Measurements from ENCODE around the gene SLCO4C1.
A peak's percentile ranks its signal among the peaks of the same experiment; 100 is the strongest.

The SLCO4C1 gene

DNA sequence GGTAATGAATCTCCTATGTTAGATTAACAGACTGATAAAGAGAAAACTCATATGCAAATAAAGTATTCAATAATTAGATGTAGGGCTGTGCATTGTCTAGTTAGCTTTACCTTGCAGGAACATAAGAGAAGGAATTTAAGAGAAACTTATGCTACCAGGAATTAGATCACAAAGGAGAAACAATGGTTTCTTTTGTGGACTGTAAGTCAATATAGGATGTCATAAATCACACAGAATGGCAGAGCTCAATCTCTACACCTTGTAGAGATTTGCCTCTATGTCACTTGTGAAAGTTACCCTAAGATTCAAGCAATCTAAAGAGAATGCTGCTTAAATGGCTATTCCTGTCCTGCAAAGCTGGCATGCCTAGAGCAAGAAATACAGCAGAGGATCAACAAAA lies 26.0 kb downstream of the SLCO4C1 start:
- peak in 1 of 2 experiments; percentile 0 for DNase-seq

DNA sequence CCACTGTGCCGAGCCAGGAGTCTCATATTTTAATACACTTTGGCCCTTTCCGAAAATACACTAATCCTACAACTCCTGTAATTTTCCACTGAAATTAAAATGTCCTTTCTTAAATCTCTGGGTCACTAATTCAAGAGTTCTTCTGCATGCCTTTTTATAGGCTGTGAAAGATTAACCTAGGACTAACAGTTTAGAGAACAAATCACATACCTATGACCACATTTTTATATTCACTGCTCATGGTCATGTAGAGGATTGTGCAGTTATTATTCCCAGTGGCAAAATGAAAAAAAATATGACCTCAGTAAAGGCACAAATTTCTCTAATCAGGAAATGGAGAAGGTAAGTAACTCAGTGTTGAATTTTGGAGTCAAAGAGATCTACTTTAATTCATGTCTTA lies 33.4 kb downstream of the SLCO4C1 start:
- no peak for DNase-seq

DNA sequence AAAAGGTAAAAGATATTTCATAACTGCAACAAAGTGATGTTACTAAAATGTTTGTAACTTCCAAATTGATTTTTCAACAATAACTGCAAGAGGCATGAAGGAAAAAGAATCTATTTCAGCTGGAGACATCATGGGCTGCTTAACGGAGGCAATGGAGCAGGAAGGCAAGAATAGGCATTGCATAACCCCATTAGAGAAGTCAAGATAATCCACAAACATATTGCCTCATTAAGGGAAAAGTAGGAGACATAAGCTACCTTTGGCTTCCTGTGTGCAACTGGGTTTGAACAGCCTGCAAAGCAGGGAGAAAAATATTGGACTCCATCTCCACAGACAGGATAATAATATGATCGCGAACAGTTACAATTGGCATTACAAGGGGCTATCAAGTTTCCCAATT lies 46.7 kb downstream of the SLCO4C1 start:
- no peak for DNase-seq

DNA sequence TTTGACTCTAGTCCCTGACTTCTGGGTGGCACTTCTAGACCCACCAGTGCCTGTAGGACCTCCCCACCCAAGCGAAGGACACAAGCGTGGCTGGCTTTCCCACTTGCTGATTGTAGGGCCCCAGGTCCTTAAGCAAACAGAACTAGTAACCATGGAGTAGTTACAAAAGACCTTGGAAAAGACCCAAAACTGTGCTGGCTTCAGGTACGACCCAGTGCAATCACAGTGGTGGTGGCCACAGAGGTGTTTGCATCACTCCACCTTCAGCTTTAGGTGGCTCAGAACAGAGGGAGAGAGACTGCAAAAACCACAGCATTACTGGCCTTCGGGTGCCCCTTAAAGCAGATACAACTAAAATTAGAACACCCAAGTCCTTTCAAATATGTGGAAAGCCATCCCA lies 52.9 kb downstream of the SLCO4C1 start:
- DNase-seq, result no peak

DNA sequence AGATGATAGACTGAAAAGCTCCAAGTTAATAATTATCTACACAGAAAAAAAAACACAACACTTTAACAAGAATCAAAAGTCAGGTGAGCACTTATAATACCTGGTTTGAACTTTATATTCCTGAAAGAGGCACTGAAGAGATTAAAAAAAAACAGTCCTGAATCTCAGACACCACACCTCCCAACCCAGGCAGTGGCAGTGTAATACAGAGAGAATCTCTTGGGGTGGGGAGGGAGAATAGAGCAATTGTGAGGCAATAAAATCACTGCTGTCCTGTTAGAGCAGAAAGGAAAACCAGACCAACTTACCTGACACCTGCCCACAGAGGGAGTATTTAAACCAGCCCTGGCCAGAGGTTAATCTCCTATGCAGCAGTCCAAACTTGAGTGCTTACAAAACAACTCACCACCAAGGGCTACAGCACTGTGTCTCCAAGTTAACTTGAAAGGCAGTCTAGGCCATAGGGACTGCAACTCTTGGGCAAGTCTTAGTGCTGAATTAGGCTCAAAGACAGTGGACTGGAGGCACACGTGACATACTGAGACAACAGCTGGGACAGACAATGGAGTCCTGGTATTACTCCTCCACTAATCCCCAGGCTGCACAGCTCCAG lies 54.2 kb downstream of the SLCO4C1 start:
- DNase-seq, result no peak

DNA sequence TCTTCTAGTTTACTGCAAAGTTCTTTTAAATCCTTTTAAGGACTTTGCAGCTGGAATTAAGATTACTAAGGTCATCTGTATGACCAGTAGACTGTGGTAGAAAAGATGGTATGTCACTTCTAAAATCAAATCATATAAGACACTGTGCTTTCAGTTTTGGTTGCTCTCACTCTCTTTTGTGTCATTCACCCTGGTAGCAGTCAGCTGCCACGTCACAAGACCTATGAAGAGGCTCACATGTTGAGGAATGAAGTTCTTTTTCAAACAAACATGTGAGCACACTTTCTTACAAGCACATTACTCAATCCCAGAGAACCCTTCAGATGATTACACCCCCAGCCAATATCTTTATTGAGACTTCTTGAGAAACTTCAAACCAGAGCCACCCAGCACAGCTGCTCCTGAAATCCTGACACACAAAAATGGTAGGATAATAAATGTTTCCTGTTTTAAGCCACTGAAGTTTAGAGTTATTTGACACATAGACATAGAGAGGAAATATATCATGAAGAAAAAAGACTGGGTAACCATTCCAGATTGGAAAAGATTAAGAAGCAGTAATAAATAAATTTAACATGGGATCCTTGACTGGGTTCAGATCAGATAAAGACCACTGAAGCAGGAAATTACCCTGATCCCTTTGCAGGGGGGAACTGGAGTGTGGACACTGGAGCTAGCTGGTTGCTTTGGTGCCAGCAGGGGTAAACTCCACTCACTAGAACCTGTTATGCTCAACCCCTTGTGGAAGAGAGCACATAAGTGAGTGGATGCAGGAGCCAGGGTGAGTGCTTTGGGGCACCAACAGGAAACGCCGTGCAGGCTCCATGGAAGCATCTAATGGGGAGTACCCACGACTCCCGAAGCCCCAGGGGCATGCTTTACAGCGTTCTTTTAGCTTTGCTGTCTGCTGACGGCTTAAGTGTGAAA lies 64.1 kb downstream of the SLCO4C1 start:
- DNase-seq, result no peak

DNA sequence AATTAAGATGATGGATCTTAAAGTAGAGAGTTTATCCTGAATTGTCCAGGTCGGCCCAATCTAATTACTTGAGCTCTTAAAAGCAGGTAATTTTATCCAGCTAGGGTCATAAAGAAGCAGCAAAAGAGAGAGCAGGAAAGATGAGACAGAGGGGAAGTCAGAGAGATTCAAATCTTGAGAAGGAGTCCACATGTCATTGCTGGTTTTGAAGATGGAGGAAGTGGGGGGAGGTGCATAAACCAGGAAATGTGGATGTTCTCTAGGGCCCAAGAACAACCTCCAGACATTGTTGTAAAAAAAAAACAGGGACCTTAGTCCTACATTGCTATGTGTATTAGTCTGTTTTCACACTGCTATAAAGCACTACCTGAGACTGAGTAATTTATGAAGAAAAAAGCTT lies 66.4 kb downstream of the SLCO4C1 start:
- no peak for DNase-seq

DNA sequence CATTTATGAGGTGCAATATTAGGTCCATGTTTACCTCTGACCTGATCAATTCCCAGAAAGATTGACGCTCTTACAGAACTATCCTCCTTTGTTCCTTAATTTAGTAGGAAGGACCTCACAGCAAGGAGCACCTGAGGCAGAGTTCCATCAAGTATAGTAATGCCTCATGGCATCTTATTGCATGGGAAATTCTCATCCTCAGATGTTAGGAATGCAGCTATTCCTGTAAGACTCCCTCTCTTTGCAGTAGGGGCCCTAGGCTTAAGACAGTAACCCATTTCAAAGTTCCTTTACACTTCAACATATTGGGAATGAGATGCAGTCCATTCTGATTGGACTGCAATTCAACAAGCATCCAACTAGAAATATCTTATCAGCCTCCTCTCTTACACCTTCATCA lies 69.8 kb downstream of the SLCO4C1 start:
- DNase-seq, result no peak

DNA sequence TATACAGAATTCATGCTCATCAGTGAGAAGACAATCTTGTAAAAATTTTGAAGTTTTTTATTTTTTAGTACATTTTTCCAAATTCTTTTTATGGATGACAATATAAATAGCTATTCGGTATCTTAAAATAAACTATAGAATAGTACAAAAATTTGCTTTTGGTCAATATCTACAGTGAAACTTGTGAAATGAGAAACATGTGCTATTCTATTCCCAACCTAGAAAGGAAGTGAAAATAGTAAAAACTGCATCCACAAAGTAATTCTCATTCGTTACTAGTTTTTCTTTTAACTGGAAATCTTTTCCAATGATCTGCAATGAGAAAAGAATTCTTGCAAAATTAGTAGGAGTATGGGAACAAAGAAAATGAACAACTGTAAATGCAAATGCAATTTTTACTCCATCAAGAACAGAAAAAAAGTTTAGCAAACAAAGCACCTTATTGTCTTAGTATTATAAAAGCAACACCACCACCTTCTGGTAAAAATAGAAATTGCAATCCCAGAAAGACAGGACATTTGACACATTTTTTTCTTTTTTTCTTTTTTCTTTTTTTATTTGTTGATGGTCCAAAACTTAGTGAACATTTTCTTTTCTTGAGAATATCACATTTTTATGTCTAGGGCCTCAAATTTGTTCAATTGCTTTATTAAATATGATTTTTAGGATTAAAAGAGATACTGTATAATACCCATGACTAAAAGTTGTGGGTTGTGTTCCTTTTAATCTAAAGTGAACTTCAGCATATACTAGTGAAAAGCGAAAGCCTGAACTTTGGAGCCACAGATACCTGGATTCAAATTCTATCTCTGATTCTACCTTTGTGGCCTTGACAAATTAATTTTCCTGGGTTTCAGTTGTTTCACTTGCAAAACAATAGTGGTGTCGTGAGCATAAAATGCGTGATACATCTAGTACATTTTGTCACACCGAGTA lies 72.3 kb downstream of the SLCO4C1 start:
- peak; percentile 19 to 66 for DNase-seq

DNA sequence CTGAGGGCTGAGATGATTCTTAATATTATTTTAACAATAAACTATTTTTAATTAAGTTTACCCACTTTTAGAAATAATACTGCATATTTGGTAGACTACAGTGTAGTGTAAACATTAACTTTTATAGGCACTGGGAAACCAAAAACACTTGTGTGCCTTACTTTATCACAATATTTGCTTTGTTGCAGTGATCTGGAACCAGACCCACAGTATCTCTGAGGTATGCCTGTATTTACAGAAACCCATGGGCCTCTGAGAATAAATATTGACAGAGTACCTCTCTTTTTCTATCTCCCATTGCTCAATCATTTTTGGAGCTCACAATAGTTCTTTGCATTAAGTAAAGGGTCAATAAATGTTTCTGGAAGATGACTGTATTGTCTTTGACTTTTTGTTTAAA lies 73.3 kb downstream of the SLCO4C1 start:
- peak in 1 of 2 experiments; percentile 6 for DNase-seq

DNA sequence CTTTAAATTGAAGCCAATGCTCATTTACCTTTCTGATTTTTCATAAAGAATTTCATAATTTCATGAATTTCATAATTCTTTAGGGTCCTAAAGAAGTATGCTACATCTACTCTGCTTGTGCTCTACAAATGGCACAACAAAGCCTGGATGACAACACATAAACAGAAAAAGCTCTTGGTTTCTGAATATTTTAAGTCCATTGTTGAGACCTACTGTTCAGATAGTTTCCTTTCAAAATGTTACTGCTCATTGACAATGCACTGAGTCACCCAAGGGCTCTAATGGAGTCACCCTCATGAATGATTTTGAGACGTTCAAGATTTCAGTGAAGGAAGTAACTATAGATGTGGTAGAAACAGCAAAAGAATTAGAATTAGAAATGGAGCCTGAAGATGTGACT lies 74.1 kb downstream of the SLCO4C1 start:
- no peak for DNase-seq

DNA sequence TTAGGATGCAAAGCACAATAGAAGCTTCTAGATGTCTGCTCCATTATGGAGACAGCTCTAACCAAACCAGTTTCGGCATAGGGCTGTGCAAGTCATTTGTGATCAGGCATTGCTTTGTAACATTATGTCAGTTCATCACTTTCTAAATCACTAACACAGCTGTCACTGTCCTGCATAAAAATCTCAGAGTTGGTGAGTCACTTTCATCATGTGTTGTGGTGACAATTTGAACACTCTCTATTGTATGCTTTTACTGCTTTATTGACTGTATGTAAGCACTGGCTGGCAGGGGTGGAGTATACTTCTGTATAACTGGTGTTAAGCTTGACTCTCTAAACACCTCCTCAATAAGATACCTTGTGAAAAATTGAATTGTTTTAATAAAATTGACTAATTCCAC lies 77.9 kb downstream of the SLCO4C1 start:
- DNase-seq, result no peak

DNA sequence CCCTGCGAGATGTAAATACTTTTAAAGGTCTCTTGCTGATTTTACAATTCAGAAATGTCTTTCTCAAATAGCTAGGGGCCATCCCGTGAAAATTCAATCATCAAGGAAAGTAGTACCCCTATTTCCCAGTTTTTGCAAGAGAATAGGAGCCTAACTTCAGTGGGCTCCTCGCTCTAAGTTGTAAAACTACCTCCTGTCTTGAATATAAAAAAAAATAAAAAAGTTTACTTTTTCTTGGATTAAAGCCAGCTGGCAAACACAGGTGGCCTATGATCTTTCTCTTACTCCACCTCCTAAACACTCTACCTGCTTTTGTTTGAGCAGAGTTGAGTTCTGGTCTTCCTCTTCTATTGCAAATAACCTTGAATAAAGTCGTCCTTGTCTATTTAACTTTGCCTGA lies 79.4 kb downstream of the SLCO4C1 start:
- DNase-seq, result no peak

DNA sequence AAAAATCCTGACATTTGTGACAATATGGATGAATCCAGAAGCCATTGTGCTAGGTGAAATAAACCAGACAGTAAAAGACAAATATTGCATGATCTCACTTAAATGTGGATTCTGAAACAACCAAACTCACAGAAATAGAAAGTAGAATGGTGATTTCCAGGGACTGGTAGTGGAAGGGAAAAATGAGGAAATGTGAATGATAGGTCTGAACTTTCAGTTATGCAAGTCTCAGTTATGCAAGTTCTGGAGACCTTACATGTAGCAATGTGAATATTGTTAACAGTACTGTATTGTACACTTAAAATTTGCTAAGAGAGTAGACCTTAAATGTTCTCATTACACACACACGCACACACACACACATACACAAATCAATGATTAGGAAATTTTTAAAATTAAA lies 84.9 kb downstream of the SLCO4C1 start:
- no peak for DNase-seq

DNA sequence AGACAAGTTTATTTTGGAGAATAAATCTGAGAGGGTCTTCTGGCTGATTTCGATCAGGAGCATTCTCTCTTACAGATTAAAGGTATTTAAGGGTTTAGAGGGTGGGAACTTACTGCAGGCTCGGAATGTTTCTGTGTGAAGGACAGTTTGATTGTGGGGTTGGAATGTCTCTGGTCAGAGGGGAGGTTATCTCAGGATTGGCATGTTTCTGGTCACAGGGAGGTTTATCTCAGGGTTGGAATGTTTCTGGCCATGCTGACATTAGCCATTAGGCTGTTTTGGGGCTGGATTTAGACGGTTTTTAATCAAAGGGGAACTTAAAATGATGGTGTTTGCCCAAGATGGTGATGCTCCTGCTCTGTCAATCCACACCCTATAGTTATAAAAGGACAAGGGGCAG lies 95.2 kb downstream of the SLCO4C1 start:
- DNase-seq, result no peak

DNA sequence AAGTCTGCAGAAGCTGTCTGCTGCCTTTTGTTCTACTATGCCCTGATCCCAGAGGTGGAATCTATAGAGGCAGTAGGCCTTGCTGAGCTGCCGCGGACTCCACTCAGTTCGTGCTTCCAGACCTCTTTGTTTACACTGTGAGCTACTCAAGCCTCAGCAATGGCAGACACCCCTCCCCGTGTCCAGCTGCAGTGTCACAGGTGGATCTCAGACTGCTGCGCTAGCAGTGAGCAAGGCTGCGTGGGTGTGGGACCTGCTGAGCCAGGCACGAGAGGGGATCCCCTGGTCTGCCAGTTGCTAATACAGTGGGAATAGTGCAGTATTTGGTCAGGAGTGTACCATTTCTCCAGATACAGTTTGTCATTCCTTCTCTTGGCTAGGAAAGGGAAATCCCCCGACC lies 99.6 kb downstream of the SLCO4C1 start:
- DNase-seq, result no peak

Measured in NCI-H526 (cell line).